ENCODE measurements around the gene ULK4. TPM values are rescaled to one million over a fixed set of nuclear protein-coding genes. Genes with fewer than 3 reads are reported as not detected.

Gene ULK4
- total RNA-seq, 4 donors from 2014 or later: 13.3 to 23.4 (median 17.9) TPM

DNA sequence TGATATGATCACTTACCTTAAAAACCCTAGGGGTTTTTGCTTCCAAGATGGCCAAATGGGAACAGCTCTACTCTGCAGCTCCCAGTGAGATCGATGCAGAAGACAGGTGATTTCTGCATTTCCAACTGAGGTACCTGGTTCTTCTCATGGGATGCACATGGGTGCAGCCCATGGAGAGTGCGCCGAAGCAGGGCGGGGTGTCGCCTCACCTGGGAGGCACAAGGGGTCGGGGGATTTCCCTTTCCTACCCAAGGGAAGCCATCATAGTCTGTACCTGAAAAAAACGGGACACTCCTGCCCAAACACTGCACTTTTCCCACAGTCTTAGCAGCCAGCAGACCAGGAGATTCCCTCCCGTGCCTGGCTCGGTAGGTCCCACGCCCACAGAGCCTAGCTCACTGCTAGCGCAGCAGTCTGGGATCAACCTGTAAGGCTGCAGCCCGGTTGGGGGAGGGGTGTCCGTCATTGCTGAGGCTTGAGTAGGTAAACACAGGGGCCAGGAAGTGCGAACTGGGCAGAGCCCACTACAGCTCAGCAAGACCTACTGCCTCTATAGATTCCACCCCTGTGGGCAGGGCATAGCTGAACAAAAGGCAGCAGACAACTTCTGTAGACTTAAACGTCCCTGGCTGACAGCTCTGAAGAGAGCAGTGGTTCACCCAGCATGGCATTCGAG is 684.0 kb downstream of the ULK4 start:
- DNase-seq (ENCODE audit: low spot score in 2 of 2): no peak
- Histone ChIP-seq H3K9me3 (peaks cover 0 to 9% (median 0%) of the 10 kb centered on the region in 4 donors), H3K4me1 (no peaks in the 10 kb centered on the region), H3K27ac (no peak overlapping the region), H3K36me3 (no peaks in the 10 kb centered on the region), H3K4me3 (no peak overlapping the region), H3K27me3 (no peaks in the 10 kb centered on the region)
- TF ChIP-seq, protein P1, sequence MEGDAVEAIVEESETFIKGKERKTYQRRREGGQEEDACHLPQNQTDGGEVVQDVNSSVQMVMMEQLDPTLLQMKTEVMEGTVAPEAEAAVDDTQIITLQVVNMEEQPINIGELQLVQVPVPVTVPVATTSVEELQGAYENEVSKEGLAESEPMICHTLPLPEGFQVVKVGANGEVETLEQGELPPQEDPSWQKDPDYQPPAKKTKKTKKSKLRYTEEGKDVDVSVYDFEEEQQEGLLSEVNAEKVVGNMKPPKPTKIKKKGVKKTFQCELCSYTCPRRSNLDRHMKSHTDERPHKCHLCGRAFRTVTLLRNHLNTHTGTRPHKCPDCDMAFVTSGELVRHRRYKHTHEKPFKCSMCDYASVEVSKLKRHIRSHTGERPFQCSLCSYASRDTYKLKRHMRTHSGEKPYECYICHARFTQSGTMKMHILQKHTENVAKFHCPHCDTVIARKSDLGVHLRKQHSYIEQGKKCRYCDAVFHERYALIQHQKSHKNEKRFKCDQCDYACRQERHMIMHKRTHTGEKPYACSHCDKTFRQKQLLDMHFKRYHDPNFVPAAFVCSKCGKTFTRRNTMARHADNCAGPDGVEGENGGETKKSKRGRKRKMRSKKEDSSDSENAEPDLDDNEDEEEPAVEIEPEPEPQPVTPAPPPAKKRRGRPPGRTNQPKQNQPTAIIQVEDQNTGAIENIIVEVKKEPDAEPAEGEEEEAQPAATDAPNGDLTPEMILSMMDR (IDR thresholded peaks at IDR 0.05): no peak
- TF ChIP-seq EP300 (IDR thresholded peaks at IDR 0.05): no peak
- TF ChIP-seq POLR2A (IDR thresholded peaks at IDR 0.05): no peak
- WGBS, 2 donors: 67 to 75% methylated on average over 15 to 16 of the region's 16 CpGs

DNA sequence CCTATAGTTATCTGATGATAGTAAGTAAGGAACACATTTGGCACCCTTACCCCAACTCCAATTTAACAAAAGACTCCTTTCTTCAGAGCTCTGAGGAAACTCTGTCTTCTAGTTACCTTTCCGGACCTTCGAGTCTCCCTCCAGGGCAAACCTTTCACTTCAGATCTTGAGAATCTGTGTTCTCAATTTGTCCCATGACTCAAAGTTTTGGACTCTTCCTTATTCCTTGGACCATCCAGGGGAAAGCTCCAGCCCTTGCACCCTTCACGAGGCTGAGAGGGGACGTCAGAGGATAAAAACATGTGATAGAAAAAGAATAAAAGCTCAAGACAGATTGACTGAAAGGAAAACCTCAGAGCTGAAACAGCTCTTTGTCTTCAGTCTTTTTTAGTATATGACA is 685.7 kb downstream of the ULK4 start:
- Histone ChIP-seq H3K4me1 (no peaks in the 10 kb centered on the region), H3K27me3 (no peaks in the 10 kb centered on the region), H3K9me3 (peaks cover 0 to 17% (median 2%) of the 10 kb centered on the region in 4 donors), H3K27ac (no peak overlapping the region), H3K36me3 (no peaks in the 10 kb centered on the region), H3K4me3 (no peak overlapping the region)
- 47 to 62% methylated on average over 4 of the region's 4 CpGs for WGBS, 2 donors
- TF ChIP-seq POLR2A (IDR thresholded peaks at IDR 0.05): no peak
- no peak for DNase-seq (ENCODE audit: low spot score in 2 of 2)

DNA sequence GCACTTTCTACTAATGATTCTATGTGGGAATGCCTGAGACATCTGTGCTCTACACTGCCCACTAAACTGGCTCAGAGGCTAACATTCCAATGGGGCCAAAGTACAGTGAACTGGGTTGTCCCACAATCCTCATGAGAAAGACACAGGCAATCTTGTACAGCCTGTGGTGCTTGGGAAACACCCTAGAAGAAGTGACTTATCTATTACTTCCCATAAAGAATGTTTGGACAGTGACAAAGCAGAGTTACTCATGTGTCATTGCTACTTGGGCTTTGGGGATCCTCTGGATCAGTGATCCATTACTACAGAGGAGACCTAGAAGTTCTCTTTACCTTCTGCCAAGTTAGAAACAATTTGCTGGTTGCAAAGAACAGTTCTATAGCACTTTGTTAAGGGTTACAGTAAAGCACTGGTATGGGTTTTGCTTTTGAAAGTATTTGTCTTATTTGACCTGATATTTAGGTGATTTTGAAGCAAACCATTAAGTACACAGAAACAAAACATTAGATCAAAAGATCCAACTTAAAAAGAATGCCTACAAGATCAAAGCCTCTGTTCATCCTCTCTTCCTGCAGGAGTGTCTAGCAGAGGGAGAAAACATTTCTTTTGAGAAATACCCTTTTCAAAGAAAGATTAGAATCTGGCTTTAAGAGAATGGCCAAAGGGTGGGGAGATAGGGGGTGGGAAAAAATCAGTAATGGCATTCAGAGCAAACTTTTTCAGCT is 686.8 kb downstream of the ULK4 start:
- no peaks in the 10 kb centered on the region for H3K27me3 ChIP-seq
- no peaks in the 10 kb centered on the region for H3K4me1 ChIP-seq
- TF ChIP-seq POLR2A (IDR thresholded peaks at IDR 0.05): no peak
- TF ChIP-seq, protein P1 (IDR thresholded peaks at IDR 0.05): no peak
- no peak for TF ChIP-seq EP300 (IDR thresholded peaks at IDR 0.05)
- peaks cover 0 to 17% (median 2%) of the 10 kb centered on the region in 4 donors for H3K9me3 ChIP-seq
- H3K36me3 ChIP-seq: no peaks in the 10 kb centered on the region
- DNase-seq (ENCODE audit: low spot score in 2 of 2): no peak
- no peak overlapping the region for H3K27ac ChIP-seq
- H3K4me3 ChIP-seq: no peak overlapping the region

DNA sequence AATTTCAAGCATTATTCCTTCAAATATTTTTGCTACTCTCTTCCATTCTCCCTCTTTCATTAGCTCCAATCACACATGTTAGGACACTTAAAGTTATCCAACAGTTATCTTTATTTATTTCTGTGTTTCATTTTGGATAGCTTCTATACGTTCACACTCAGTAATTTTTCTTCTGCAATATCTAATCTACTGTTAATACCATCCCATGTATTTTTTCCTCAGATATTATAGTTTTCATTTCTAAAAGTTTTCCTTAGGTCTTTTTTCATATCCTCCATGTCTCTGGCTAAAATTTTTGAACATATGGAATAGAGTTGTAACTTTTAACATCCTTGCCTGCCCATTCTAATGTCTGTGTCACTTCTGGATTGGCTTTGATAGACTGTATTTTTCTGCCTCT is 689.2 kb downstream of the ULK4 start:
- Histone ChIP-seq H3K27ac (no peak overlapping the region), H3K4me3 (no peak overlapping the region), H3K36me3 (no peaks in the 10 kb centered on the region), H3K4me1 (no peaks in the 10 kb centered on the region), H3K27me3 (no peaks in the 10 kb centered on the region), H3K9me3 (peaks cover 0 to 17% (median 2%) of the 10 kb centered on the region in 4 donors)
- TF ChIP-seq POLR2A (IDR thresholded peaks at IDR 0.05): no peak
- TF ChIP-seq, protein P1 (IDR thresholded peaks at IDR 0.05): no peak
- TF ChIP-seq EP300 (IDR thresholded peaks at IDR 0.05): no peak
- no peak for DNase-seq (ENCODE audit: low spot score in 2 of 2)
- WGBS, 2 donors: 88 to 92% methylated on average over 1 of the region's 1 CpG

DNA sequence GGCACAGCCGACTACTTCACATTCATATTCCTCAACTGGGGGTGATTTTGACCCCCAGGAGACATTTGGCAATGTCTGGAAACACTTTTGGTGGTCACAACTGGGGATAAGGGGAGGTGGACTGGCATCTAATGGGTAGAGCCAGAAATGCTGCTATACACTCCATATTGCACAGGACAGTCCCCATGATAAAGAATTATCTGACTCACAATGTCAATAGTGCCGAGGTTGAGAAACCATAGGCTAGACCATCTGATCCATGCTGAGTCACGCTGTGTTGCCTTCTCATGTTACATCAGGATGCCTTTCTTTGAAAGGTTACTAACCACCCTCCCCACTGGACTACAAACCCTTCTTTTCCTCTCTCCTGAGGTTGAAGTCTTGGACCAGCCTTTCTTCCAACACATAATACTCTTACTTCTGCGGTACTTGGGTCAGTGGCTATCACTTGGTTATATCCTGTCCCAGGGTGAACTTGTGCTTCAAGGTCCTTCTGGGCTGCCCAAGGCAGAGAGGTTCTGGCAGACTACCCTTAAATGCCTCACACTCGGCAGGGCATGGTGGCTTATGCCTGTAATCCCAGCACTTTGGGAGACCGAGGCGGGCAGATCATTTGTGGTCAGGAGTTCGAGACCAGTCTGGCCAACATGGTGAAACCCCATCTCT is 693.8 kb downstream of the ULK4 start:
- H3K36me3 ChIP-seq: no peaks in the 10 kb centered on the region
- no peaks in the 10 kb centered on the region for H3K4me1 ChIP-seq
- TF ChIP-seq, protein P1 (IDR thresholded peaks at IDR 0.05): no peak
- TF ChIP-seq EP300 (IDR thresholded peaks at IDR 0.05): no peak
- TF ChIP-seq POLR2A (IDR thresholded peaks at IDR 0.05): no peak
- DNase-seq (ENCODE audit: low spot score in 2 of 2): no peak
- H3K4me3 ChIP-seq: no peak overlapping the region
- H3K27me3 ChIP-seq: no peaks in the 10 kb centered on the region
- H3K9me3 ChIP-seq: peaks cover 0 to 15% (median 2%) of the 10 kb centered on the region in 4 donors
- H3K27ac ChIP-seq: no peak overlapping the region
- WGBS, 2 donors: 92 to 98% methylated on average over 8 of the region's 8 CpGs

All from tibial nerve (tissue), 4 donors.